A549 (cell line): Measurements from ENCODE around the gene HSPA4.
A peak's percentile ranks its signal among the peaks of the same experiment; 100 is the strongest.

Experiments
- BHLHE40 ChIP-seq: IDR thresholded peaks from 2 replicates; pipeline ENCODE4 v1.6.1; 2012; ENCODE audit warnings: low read depth, low read length, inconsistent platforms
- CHD2 ChIP-seq: fragments of 150-350 bp; IDR thresholded peaks from 2 replicates; pipeline ENCODE4 v1.6.1; 2014; ENCODE audit warnings: low read length; ENCODE audit not compliant: partially characterized antibody
- CTCF ChIP-seq: fragments of >200 bp; sonication (Bioruptor Twin); formaldehyde crosslinking; IDR thresholded peaks from 3 replicates; pipeline ENCODE4 v1.5.1; 2016
- EP300 ChIP-seq, 2 experiments: fragments of >200 bp; sonication (Bioruptor Twin); formaldehyde crosslinking; IDR thresholded peaks; 2 replicates in 1 of 2; 3 replicates in 1 of 2; pipeline ENCODE4 v1.6.1; 2016 to 2017
- FOSB ChIP-seq: fragments of 250-450 bp; sonication (Bioruptor Pico); IDR thresholded peaks from 2 replicates; pipeline ENCODE4 v1.5.0; 2020; ENCODE audit warnings: mild to moderate bottlenecking, moderate library complexity
- FOXS1 ChIP-seq: fragments of 250-450 bp; sonication (Bioruptor Pico); IDR thresholded peaks from 2 replicates; pipeline ENCODE4 v1.5.0; 2020; ENCODE audit warnings: mild to moderate bottlenecking, moderate library complexity
- JUN ChIP-seq, 2 experiments: fragments of >200 bp; sonication (Bioruptor Twin); formaldehyde crosslinking; IDR thresholded peaks; 2 replicates in 1 of 2; 3 replicates in 1 of 2; pipeline ENCODE4 v1.6.1; 2016 to 2017
- MAX ChIP-seq: IDR thresholded peaks from 2 replicates; pipeline ENCODE4 v1.6.1; 2012
- NPAS2 ChIP-seq: fragments of 250-450 bp; sonication (Bioruptor Pico); IDR thresholded peaks from 2 replicates; pipeline ENCODE4 v1.8.0; 2022; ENCODE audit warnings: mild to moderate bottlenecking, moderate library complexity, borderline replicate concordance
- POLR2A ChIP-seq: IDR thresholded peaks from 2 replicates; pipeline ENCODE4 v1.6.1; 2012; ENCODE audit warnings: mild to moderate bottlenecking, low read length
- RAD21 ChIP-seq, 2 experiments: fragments of >200 bp in 1 of 2; sonication (Bioruptor Twin) in 1 of 2; formaldehyde crosslinking in 1 of 2; IDR thresholded peaks in 1 of 2; conservative IDR thresholded peaks in 1 of 2; 2 replicates in 1 of 2; 3 replicates in 1 of 2; pipeline ENCODE4 v1.6.1; 2012 to 2018; ENCODE audit warnings: inconsistent platforms in 1 of 2
- USF2 ChIP-seq: fragments of 450-650 bp; IDR thresholded peaks from 2 replicates; pipeline ENCODE4 v1.6.1; 2014; ENCODE audit warnings: antibody characterized with exemption
- ZC3H11A ChIP-seq: fragments of 450-650 bp; IDR thresholded peaks from 2 replicates; pipeline ENCODE4 v1.6.1; 2014; ENCODE audit warnings: antibody characterized with exemption, mild to moderate bottlenecking

GRCh38 chr5:133025804-133026663 lies 25.8 kb upstream of the HSPA4 start, which contains the start of gene ZCCHC10:
- TF ChIP-seq ZC3H11A (no peak), BHLHE40 (no peak; the same call in 1 of the 2 replicates), MAX (peak; percentile 15; the same call in 1 of the 2 replicates), CTCF (no peak), JUN (IDR thresholded peaks at IDR 0.05) (peak; percentile 50 to 89; a peak in 4 of 5 replicates), EP300 (IDR thresholded peaks at IDR 0.05) (no peak), POLR2A (peak; percentile 80), FOXS1 (CRISPR knock-in tag) (no peak), RAD21 (conservative IDR thresholded peaks at IDR 0.05 in 1 of 2, IDR thresholded peaks at IDR 0.05 in 1 of 2) (no peak), FOSB (CRISPR knock-in tag) (no peak), CHD2 (no peak), NPAS2 (CRISPR knock-in tag) (no peak), USF2 (no peak)
